ENCODE measurements around the gene PDCD2L.

Gene PDCD2L

DNA sequence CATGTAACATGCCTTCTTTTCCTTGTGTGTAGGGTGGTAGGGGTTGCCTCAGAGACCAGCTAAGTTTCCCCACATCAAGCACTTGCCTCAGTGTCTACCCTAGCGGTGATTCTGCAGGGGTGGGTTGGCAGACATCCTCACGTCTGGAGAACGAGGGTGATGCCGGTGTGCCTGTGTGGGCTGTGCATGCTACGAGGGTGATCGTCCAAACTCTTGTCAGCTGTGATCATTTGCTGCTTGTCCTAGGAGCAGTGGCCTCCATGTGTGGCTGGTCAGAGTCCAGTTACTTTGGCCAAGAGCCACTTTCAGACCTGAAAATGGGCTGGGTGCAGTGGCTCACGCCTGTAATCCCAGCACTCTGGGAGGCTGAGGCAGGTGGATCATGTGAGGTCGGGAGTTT is 34.1 kb upstream of the PDCD2L start:
- no peak for DNase-seq
- TF ChIP-seq, protein P1, sequence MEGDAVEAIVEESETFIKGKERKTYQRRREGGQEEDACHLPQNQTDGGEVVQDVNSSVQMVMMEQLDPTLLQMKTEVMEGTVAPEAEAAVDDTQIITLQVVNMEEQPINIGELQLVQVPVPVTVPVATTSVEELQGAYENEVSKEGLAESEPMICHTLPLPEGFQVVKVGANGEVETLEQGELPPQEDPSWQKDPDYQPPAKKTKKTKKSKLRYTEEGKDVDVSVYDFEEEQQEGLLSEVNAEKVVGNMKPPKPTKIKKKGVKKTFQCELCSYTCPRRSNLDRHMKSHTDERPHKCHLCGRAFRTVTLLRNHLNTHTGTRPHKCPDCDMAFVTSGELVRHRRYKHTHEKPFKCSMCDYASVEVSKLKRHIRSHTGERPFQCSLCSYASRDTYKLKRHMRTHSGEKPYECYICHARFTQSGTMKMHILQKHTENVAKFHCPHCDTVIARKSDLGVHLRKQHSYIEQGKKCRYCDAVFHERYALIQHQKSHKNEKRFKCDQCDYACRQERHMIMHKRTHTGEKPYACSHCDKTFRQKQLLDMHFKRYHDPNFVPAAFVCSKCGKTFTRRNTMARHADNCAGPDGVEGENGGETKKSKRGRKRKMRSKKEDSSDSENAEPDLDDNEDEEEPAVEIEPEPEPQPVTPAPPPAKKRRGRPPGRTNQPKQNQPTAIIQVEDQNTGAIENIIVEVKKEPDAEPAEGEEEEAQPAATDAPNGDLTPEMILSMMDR (IDR thresholded peaks at IDR 0.05; ENCODE audit: low read depth, low read length): no peak
- no peak overlapping the region for H3K27ac ChIP-seq
- H3K27me3 ChIP-seq (ENCODE audit: insufficient read depth, low read depth, severe bottlenecking): no peaks in the 10 kb centered on the region
- H3K36me3 ChIP-seq: peaks cover 66% of the 10 kb centered on the region
- H3K4me3 ChIP-seq (ENCODE audit: low read depth, low read length): no peak overlapping the region
- no peaks in the 10 kb centered on the region for H3K9me3 ChIP-seq (ENCODE audit: severe bottlenecking)

DNA sequence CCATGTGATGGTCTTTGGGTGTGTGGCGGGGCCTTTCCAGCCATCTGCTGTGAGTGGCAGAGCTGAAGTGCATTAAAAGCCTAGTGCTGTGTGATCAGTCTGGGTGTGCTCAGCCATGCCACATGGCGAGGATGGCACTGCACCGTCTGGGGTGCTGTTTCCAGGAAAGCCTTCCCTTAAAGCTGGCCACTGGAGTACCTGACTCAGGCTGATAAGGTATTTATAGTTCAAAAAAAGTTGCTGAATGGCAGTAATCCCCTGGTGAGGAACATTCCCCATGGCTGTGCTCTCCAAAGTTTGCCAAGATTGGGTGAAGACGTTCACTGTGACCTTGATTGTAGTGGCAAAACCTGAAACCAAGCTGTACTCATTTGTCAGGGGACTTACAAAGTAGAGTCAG is 33.2 kb upstream of the PDCD2L start:
- peaks cover 73% of the 10 kb centered on the region for H3K36me3 ChIP-seq
- no peak overlapping the region for H3K4me3 ChIP-seq (ENCODE audit: low read depth, low read length)
- no peaks in the 10 kb centered on the region for H3K27me3 ChIP-seq (ENCODE audit: insufficient read depth, low read depth, severe bottlenecking)
- no peak for DNase-seq
- H3K9me3 ChIP-seq (ENCODE audit: severe bottlenecking): no peaks in the 10 kb centered on the region
- TF ChIP-seq, protein P1 (IDR thresholded peaks at IDR 0.05; ENCODE audit: low read depth, low read length): no peak
- no peak overlapping the region for H3K27ac ChIP-seq

DNA sequence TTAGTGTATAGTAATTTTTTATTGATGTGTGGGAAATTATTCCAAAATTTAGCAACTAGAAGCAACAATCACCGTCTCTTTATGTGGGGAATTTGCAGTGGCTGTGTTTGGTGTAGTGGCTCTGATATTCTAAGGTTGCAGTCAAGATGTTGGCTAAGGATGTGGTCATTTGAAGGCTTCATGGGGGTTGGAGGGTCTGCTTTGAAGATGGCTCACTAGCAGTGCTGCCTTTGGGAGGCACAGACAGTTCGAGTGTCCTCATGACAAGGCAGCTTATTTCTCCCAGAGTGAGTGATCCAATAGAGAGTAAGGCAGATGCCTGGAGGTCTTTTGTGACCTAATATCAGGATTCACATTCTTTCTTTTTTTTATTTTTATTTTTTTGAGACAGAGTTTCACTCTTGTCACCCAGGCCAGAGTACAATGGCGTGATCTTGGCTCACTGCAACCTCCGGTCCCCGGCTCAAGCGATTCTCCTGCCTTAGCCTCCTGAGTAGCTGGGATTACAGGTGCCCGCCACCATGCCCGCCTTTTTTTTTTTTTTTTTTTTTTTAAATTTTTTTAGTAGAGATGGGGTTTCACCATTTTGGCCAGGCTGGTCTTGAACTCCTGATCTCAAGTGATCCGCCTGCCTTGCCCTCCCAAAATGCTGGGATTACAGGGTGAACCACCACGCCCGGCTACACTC is 30.5 kb upstream of the PDCD2L start:
- TF ChIP-seq, protein P1 (IDR thresholded peaks at IDR 0.05; ENCODE audit: low read depth, low read length): no peak
- no peak overlapping the region for H3K27ac ChIP-seq
- no peaks in the 10 kb centered on the region for H3K27me3 ChIP-seq (ENCODE audit: insufficient read depth, low read depth, severe bottlenecking)
- no peaks in the 10 kb centered on the region for H3K9me3 ChIP-seq (ENCODE audit: severe bottlenecking)
- no peak overlapping the region for H3K4me3 ChIP-seq (ENCODE audit: low read depth, low read length)
- DNase-seq: no peak
- H3K36me3 ChIP-seq: peaks cover 63% of the 10 kb centered on the region

DNA sequence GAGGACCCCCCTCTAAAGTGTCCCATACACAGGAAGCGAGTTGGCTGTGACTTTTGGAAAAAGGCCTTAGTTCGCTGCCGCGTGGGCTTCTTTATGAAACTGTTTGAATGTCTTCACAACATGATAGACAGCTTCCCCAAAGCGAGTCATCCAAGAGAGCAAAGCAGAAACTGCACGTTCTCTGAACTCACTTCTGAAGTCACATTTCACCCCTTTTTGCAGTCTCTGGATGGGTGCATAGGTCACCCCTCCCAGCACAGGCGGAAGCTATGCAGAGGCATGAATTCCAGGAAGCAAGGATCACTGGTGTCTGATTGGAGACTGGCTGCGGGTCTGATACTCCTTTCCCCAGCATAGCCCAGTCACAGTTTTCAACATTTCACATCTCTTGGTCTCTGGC is 28.6 kb upstream of the PDCD2L start:
- no peak for DNase-seq
- Histone ChIP-seq H3K27me3 (ENCODE audit: insufficient read depth, low read depth, severe bottlenecking) (no peaks in the 10 kb centered on the region), H3K27ac (no peak overlapping the region), H3K4me3 (ENCODE audit: low read depth, low read length) (no peak overlapping the region), H3K36me3 (peaks cover 62% of the 10 kb centered on the region), H3K9me3 (ENCODE audit: severe bottlenecking) (no peaks in the 10 kb centered on the region)
- TF ChIP-seq, protein P1 (IDR thresholded peaks at IDR 0.05; ENCODE audit: low read depth, low read length): no peak

DNA sequence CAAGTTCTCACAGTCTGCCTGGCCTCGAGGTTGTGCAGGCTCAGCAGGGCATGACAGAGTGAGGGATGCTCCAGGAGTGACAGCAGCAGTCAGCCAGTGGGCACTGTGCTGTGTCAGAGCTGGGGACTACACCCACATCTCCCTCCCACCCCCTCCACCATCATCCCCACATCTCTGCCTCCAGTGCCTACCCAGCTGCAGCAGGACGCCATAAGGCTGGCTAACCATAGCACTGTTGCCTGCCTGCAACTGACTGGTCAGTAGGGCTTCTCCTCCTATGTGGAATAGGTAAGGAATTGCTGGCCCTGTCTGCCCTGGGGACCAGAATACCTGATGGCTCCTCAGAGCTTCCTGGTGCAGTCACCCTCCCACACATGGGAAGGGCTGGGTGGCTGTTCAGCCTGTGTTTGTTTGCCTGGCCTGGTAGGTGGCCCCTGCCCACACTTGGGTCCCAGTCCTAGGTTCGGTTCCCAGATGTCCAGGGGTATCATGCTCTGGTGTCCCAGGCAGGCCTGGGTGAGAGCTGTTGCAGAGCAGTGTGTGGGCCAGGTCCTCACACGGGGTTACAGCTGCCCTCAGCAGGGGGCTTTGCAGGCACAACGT is 23.5 kb upstream of the PDCD2L start:
- no peak for DNase-seq
- H3K27ac ChIP-seq: no peak overlapping the region
- H3K4me3 ChIP-seq (ENCODE audit: low read depth, low read length): no peak overlapping the region
- H3K9me3 ChIP-seq (ENCODE audit: severe bottlenecking): no peaks in the 10 kb centered on the region
- H3K36me3 ChIP-seq: peaks cover 74% of the 10 kb centered on the region
- H3K27me3 ChIP-seq (ENCODE audit: insufficient read depth, low read depth, severe bottlenecking): no peaks in the 10 kb centered on the region
- TF ChIP-seq, protein P1 (IDR thresholded peaks at IDR 0.05; ENCODE audit: low read depth, low read length): no peak

All from WERI-Rb-1 (cell line).